GM21723 (cell line): ENCODE results near the gene ALOX5.
"Not testable (repeated sequence)": the region's sequence is repeated elsewhere in the genome, so short reads cannot be mapped to it uniquely, and the experiment has no call there.

Source experiments
- ATAC-seq: cut with Tn5 transposase; IDR thresholded peaks from one replicate; pipeline ENCODE4 v1.9.1; 2021; ENCODE audit warnings: mild to moderate bottlenecking, moderate library complexity; ENCODE audit not compliant: unreplicated experiment

The ALOX5 gene

DNA sequence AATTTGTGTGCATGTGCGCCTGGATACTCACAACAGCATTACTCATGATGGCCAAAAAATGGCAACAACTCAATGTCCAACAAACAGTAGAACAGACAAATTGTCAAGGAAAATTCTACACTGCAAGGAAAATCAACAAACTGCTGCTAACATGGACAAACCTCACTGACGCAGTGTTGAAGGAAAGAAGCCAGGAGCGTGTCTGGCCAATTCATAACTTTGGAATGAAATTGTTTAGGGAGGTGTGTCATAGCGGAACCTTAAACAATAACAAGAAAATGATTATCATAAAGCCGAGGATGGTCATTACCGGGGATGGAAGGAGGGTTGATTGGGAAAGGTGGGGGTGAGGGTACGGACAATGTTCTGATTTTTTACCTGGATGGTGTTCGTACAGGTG lies 29.1 kb downstream of the ALOX5 start:
- no peak for ATAC-seq

DNA sequence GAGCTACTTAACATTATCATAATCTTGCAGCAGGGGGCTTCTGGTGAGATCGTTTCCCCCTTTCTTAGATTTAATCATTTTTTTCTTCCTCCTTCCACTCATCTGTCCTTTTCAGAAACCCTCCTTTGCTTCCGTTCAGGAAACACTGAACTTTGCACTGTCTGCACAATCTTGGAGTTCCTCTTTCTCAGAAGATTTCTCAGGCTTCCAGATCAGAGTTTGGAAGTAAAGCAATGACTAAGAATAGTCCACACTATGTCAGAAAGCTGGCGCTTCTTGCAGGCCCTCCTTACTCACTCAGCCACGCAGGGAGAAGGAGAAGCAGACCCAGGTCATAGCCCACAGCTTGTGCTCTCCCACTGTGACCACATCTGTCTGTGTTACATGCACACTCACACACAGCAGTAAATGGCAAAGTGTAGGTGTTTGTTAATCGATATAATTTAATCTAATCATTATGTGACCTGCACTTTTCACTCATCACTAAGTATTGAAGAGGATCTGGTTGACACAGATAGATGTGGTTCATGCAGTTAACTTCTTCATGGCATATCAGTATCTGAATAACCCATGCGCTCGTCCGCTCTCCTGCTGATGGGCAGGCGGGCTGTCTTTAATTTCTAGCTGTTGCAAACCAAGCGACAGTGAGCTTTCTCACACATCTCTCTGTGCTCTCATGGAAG lies 30.2 kb downstream of the ALOX5 start:
- ATAC-seq, result no peak

DNA sequence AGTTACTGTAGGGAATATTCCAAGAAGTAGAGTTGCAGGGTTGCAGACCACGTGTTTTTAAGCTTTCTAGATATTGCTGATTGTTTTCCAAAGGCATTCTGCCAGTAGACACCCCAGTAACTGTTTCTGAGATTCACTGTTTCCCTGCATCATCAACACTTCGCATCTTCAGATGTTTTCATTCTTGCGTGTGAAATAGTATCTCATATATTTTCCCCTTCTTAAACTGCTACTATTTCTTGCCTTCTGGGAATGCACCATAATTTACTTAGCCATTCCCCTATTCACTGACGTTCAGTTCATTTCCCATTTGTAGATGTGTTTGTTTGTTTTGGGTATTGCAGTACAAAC lies 30.7 kb downstream of the ALOX5 start:
- ATAC-seq, result no peak

DNA sequence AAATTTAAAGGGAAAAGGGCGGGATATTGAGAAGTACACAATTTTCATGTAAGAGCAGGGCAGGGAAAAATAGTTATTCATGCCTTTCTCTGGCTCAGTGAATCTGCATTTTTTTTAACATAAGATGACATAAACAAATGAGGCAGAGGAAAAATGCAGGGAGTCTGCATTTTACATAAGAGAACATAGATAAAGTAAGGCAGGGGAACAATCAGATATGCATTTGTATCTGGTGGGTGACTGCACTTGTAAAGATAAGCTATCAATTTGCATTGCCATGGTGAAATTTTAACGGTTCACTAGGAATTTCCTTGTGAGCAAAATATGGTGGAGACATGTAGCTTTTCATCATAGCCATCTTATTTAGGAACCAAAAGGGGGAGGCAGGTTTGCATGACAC lies 33.5 kb downstream of the ALOX5 start:
- no peak for ATAC-seq

DNA sequence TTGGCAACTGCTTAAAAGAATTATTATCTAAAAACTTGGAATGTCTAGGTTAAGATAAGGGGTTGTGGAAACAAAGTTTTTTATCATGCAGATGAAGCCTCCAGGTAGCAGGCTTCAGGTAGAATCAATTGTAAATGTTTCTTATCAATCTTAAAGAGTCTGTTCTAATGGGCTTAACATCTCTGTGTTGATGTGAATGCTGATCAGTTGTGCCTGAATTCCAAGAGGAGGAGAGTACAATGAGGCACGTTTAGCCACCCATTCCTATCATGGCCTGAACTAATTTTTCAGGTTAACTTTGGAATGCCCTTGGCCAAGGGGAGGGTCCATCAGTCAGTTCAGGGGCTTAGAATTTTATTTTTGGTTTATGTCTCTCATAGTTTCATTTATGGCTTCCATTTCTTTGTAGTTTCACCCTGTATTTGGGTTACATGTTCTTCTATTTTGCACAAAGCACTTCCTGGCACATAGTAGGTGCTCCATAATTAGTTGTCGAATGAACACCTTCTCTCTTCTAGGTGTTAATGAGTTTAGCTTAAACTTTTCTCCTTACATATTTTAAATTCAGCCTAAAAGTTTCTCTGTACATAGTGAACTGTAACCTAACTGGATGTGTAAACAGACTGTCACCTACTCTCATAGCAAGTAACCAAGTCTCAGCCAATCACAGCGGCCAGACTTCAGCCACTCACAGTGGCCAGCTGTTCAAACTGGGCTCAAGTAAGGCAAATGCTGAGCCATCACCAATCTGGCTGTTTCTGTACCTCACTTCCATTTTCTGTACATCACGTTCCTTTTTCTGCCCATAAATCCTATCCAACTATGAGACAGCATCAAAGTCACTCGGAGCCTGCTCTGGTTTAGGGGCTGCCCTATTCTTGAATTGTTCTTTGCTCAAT lies 34.7 kb downstream of the ALOX5 start:
- ATAC-seq, result no peak

DNA sequence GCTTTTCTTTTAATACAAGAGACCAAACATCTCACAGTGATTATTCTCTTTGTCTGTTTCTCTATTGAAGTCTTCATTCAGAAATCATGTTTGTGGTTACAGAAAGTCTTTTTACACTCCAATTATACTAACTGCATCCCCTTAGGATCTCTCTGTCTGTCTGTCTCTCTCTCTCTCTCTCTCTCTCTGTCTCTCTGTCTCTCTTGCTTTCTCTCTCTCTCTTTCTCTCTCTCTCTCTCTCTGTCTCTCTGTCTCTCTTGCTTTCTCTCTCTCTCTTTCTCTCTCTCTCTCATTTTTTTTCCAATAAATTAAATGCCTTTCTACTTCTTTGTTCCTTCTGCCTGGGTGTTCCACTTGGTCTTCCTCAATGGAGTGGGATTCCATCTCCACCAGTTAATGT lies 35.3 kb downstream of the ALOX5 start:
- ATAC-seq, result not testable (repeated sequence)

DNA sequence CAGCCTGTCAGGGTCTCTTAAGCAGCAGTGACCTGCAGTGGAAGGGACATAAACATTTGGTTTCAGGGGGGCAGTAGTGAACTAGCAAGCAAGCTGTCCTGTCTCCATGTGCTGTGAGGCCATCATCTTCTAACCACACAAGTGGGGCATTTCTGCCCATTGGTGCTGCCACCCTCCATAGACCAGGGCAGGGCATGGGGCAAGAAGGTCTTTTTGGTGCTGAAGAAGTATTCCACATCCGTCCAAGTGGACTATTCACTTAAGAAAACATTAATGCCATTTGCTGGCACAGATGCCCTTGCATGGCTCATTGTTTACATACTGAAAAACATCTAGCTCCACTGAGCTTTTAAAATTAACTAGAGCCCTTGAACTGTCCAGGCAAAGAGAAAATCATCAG lies 35.8 kb downstream of the ALOX5 start:
- ATAC-seq, result no peak

DNA sequence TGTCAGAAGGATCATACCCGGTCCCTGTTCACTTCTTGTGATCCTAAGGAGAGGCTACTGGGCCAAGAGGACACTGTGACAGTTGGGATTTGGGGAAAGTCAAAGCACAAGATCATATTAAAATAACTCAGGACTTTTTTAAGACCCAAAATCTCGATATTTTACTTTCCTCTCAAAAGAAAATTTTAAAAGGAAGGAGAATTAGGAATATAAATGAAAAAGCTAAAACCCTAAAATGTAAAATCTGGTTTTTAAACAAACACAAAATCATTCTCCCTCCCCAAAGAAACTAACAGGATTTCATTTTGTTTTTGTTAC lies 36.4 kb downstream of the ALOX5 start:
- no peak for ATAC-seq

DNA sequence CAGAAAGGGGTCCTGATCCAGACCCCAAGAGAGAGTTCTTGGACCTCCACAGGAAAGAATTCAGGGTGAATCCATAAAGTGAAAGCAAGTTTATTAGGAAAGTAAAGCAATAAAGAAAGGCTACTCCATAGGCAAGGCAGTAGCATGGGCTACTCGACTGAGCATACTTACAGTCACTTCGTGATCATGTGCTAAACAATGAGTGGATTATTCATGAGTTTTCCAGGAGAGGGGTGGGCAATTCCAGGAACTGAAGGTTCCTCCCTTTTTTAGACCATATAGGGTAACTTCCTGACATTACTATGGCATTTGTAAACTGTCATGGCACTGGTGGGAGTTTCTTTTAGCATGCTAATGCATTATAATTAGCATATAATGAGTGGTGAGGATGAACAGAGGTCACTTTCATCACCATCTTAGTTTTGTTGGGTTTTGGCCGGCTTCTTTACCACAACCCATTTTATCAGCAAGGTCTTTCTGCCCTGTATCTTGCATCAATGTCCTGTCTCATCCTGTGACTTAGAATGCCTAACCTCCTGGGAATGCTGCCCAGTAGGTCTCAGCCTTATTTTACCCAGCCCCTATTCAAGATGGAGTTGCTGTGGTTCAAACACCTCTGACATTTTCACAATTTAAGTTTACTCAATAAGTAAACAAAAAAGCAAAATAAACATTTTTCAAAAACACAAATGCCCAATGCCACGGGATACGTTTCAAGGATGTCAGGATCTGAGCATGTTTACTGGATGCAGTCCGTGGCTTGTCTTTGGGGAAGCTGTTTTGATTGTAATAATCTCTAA lies 37.0 kb downstream of the ALOX5 start:
- no peak for ATAC-seq

DNA sequence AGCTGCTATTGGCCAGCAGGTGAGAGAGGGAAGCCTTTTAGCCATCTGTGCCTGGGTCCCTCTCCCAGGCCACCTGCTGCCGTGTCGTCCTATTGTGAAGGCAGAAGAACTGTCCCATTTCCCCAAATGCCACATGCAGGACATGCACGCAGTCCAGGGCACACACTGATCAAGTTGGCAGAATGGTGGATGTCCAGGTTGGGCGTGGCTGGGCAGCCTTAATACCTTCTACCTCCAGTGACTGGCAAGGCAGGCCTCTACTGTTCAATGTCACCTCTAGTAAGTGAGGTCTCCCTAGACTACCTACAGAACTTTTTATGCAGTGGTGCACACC lies 37.6 kb downstream of the ALOX5 start:
- no peak for ATAC-seq

DNA sequence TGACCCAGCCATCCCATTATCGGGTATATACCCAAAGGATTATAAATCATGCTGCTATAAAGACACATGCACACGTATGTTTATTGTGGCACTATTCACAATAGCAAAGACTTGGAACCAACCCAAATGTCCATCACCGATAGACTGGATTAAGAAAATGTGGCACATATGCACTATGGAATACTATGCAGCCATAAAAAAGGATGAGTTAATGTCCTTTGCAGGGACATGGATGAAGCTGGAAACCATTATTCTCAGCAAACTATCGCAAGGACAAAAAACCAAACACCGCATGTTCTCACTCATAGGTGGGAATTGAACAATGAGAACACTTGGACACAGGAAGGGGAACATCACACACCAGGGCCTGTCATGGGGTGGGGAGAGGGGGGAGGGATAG lies 41.0 kb downstream of the ALOX5 start:
- not testable (repeated sequence) for ATAC-seq

DNA sequence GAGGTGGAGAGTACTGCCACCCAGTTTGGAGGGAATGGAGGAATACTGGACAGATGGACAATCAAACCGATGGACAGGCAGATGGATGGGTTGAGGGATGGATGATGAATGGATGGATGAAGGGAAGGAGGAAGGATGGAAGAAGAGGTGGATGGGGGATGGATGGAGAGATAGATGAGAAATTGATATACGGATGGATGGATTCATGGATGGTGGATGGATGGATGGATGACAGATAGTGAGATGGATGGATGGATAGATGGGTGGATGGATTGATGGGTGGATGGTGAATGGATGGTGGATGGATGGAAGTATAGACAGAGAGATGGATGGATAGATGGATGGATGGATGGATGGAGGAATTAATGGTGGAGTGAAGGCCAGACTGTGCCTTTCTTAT lies 42.6 kb downstream of the ALOX5 start:
- ATAC-seq, result no peak

DNA sequence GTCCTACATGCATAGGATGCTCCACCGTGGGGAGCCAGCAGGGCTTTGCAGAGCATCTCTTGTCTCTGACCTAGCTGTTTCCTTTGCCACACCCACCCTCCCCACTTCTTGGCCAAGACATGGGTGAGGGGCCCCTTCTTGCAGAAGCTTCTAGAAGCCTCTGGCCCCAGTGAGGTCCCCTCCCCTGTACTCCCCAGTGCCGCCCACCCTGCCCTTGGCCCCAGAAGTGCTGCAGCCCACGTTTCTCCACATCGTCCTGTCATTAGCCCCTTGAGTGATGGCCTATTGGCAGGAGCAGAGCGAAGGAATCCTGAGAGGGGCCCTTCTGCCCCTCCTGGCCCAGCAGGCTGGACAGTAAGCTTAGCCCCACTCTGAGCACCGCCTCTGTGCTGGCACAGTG lies 43.7 kb downstream of the ALOX5 start:
- ATAC-seq, result no peak

DNA sequence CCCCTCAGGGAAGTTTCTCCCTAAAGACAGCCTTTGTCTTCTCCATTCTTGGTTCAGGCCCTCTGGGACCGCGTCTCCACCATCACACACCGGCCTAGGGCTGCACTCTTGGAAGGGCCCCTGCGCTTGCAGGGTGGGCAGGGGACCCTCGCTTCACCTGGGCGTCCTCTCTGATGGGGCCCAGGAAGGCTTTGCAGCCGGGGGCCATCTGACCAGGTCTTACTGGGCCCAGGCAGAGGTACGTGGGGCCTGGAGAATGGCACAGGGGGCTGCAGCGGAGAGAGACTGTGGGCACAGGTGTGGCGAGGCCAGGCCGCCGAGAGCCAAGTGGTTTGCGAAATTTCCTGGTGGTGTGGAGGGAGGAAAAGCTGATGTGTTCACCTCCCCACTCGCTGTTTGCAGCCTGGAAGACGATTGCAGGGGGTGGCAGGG lies 44.4 kb downstream of the ALOX5 start:
- no peak for ATAC-seq

DNA sequence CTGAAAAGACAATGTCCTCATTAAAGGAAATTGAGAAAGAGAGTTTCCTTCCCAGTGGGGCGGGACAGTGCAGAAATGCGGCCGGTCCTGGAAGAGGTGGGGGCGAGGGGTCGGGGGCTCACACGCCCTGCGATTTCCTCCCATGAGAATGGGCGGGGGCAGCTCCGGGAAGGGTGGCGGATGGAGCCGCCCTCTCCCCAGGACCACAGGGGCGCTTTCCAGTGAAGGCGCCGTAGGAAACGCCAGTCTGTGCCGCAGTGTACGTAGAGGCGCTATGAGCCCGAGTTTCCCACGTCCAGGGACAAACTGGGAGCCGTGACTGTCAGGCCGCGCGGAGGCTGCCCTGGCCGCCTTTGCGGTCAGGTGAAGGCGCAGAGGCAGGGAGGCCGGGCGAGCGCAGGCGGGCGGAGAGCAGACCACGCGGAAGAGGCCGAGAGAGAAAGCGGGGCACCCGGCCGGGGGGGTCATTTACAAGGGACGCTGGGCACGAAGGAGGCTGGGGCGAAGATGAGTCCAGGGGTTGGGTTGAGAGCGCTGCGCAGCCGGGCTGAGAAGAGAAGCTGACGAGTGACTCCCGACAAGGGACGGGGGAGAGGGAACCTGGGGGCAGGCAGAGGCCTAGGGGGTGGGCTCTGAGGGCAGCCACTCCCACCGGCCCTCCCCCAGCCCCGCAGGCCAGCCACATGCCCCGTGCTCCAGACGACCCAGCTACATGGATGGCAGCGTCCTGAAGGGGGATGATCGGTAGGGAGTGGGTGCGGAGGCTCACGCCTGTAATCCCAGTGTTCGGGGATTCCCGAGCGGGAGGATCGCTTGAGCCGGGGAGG lies 45.0 kb downstream of the ALOX5 start:
- peak; percentile 64 for ATAC-seq

DNA sequence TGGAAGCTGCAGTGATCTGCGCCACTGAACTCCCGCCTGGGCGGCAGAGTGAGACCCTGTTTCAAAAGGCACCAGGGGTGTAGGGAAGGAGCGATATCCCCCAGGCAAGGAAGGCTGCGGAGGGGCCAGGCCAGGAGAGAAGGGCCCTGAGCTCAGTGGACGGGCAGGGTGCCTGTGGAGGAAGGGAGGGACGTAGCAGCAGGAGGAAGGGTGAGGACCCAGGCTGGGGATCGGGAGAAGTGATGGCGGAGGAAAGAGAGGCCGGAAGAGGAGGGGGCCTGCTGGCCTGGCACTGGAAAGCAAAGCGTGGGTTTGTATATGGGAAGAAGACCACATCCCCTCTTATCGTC lies 45.6 kb downstream of the ALOX5 start:
- no peak for ATAC-seq

DNA sequence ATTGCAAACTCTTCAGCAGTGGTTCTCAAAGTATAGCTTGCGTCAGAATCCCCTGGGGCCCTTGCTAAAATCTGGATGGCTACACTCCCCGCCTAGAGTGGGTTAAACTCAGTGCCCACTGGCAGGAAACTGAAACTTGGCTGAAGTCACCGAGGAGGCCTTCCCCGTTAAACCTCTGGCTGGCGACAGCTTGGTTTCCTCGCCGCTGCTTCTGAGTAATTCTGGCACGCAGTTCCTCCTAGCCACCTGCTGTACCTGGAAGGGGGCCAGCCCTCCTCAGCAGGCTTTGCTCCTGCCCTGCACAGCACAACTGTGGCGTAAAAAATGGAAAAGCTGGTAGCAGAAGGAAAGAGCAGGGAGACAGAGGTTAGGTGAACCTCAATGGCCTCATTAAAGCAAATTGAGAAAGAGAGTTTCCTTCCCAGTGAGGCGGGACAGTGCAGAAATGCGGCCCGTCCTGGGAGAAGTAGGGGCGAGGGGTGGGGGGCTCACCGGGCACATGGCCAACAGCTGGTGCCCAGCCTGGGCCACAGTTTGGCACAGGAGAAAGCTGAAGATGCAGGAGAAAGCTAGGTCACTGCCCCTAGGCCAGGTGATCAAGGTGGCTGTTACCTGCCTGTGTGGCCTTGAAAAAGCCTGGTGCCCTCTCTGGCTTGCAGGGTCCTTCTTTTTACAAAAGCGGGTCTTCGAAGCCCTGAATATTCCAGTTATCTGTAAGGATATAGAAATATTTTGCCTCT lies 46.6 kb downstream of the ALOX5 start:
- ATAC-seq, result peak; percentile 55

DNA sequence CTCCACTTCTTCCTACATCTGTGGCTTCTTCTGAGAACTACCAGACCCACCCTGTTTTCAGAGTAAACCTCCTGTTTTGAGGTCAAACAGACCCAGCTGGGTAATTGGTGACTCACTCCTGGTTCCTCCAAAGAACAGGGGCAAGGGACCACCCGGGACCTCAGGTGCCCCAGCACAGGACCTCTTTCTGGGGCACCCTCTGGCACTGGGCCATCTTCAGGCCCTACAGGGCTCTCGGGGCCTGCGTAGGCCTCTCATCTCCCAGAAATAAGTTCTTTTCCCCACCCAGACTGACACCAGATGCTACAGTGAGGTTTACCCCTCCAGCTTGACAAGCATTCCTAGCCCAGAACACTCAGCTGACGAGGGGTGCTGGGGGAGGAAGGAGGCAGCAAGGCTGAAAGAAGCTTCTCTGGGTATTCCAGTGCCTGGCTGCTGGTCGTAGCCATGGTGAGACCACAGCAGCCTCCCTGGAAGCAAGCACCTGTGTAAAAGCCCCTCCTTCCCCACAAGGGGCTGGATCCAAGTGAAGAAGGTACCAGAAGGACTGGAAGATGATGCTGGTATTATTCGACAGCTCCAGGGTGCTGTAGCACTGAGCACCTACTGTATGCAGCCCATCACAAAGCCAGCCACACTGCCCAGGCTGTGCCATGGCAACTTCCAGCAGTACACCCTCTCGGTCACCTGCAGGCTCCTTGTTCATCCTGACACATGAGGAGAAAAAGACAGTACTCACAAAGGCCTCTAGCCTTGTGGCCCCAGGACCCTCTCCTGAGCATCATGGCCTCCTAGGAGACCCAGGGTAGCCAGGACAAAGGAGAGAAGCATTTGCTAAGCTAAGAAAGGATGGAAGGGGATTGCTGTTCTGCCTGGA lies 47.4 kb downstream of the ALOX5 start:
- peak; percentile 25 for ATAC-seq

DNA sequence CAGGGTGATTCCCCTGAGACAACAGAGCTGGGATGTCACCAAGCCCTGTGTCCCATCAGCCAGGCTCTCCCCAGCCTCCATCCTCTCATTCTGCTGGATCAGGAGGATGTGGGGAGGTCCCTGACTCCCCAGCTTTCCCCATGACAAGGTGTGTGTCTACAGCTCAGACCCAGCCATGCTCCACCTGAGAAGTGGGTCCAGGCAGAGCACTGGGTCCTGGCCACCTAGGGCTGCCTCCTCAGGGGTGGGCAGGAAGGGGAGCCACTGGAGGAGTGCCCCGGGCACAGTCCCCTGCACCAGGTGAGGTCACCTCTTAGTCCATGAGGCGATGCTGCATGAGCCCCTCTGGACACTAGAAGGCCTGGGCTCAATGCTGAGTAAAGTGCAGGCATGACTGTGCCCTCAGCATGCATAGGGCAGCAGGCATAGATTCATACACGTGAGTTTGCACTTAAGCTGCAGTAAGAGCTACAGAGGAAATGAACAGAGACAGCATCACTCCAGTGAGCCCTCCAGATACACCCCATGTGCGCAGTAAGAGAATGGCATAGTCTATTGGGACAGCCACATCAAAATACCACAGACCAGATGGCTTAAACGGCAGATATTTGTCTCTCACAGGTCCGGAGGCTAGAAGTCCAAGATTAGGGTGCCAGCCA lies 48.3 kb downstream of the ALOX5 start:
- no peak for ATAC-seq
